HL-60 (cell line): ENCODE results near the gene FAM120A.

Experiments
- CTCF ChIP-seq: IDR thresholded peaks from one replicate; pipeline ENCODE4 v1.5.1; 2011; ENCODE audit warnings: low read length, control low read depth, inconsistent platforms; ENCODE audit not compliant: insufficient read depth
- GABPA ChIP-seq: IDR thresholded peaks from 2 replicates; pipeline ENCODE4 v1.6.1; 2012; ENCODE audit warnings: low read depth
- POLR2AphosphoS5 ChIP-seq: IDR thresholded peaks from 2 replicates; pipeline ENCODE4 v1.6.1; 2012; ENCODE audit warnings: low read depth
- TF ChIP-seq, protein P1 (sequence below): IDR thresholded peaks from 2 replicates; pipeline ENCODE4 v1.6.1; 2012; ENCODE audit warnings: low read depth; ENCODE audit not compliant: insufficient replicate concordance

- no peak for TF ChIP-seq CTCF
- no peak for TF ChIP-seq POLR2AphosphoS5
- TF ChIP-seq, protein P1, sequence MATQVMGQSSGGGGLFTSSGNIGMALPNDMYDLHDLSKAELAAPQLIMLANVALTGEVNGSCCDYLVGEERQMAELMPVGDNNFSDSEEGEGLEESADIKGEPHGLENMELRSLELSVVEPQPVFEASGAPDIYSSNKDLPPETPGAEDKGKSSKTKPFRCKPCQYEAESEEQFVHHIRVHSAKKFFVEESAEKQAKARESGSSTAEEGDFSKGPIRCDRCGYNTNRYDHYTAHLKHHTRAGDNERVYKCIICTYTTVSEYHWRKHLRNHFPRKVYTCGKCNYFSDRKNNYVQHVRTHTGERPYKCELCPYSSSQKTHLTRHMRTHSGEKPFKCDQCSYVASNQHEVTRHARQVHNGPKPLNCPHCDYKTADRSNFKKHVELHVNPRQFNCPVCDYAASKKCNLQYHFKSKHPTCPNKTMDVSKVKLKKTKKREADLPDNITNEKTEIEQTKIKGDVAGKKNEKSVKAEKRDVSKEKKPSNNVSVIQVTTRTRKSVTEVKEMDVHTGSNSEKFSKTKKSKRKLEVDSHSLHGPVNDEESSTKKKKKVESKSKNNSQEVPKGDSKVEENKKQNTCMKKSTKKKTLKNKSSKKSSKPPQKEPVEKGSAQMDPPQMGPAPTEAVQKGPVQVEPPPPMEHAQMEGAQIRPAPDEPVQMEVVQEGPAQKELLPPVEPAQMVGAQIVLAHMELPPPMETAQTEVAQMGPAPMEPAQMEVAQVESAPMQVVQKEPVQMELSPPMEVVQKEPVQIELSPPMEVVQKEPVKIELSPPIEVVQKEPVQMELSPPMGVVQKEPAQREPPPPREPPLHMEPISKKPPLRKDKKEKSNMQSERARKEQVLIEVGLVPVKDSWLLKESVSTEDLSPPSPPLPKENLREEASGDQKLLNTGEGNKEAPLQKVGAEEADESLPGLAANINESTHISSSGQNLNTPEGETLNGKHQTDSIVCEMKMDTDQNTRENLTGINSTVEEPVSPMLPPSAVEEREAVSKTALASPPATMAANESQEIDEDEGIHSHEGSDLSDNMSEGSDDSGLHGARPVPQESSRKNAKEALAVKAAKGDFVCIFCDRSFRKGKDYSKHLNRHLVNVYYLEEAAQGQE, result no peak
- TF ChIP-seq GABPA, result no peak
These were observed 103.9 kb downstream of the FAM120A start for GRCh38 chr9:93555370-93555769.
